DMS153 treated with DMSO at 0.1 percent for 48 hours (cell line): Measurements from ENCODE around the gene IGLL1.

Experiments
- DNase-seq: peaks from one replicate; lab custom pipeline; 2025; ENCODE audit not compliant: unreplicated experiment; lab: John Stamatoyannopoulos, UW

Gene IGLL1

DNA sequence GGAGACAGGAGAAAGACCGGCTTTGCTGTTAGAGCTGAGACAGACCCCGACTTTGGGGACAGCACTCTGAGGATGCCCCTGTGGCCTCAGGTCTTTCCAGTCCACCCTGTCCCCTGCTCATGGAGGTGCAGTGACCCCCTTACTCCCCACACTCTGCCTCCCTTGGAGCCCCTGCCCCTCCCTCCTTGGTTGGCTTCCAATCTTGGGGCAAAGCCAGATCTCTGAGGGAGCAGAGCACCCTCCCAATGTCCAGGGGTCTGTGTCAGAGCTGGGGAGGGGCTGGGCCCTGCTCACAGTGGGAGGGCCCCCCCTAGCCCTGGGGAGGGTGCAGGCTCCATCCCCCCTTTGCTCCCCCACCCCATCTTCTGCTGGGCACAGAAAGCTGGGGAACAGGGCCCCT, 50.0 kb downstream of the IGLL1 start:
- DNase-seq: no peak

DNA sequence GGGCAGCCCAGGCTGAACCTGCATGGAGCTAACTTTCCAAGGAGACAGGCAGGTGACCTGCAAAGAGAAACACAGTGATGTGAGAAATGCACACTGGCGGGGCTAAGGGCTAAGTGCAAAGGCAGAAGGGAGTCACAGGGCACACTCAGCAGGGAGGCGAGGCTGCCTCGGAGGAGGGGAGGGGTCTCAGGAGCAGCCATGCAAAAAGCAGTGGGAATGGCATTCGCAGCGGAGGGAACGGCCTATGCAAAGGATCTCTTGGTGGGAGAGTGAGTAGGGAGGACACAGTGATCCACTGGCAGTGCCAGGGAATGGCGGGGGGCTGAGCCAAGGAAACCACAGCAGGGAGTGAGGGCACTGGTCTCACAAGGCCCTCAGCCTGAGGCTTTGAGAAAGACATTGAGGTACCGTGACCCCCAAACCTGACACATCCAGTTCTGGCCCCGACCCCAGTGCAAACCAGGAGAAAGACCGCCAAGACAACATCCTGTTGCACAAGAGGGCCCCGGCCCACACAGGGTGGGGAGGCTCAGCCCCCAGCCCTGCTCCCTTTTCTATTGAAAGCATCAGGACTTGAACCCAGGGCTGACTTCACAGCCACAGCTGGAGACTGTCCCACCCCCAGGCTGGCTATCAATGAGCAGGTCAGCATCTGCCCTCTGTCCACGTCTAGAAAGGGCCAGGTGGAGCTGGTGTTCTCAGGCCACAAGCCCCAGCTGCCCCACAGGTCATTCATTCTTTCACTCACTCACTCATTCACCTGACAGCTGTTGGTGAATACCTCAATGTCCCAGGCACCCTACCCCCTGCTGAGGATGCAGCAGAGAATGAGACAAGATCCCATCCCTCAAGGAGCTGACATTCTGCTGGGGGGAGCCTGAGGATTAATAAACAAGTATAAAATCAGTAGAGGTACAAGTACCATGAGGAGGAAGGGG, 50.7 kb downstream of the IGLL1 start:
- no peak for DNase-seq

DNA sequence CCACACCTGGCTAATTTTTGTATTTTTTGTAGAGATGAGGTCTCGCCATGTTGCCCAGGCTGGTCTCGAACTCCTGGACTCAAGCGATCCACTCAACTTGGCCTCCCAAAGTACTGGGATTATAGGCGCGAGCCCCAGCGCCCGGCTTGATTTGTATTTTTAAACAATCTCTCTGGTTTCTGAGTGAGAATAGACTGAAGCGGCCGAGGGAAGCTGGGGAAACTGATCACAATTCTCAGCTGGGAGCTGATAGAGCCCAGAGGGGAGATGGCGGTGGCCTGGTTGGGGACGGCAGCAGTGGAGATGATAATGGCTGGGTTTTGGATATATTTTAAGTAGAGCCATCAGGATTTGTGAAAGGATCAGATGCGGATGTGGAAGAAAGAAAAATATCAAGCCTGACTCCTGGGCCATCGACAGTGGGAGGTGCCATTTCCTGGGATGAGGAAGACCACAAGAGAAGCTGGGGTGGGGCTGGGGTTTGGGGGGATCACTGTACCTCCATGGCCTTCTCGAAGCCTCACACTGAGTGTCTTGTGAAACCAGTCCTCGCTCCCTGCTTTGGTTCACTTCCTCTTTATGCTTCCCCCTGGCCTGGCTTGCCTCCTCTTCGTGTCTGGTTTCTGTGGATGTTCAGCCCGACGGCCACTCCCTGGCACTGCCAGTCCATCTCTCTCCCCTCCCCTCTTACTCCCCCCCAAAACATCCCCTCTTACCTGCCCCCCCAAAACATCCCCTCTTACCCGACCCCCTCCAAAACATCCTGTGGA, 51.9 kb downstream of the IGLL1 start:
- DNase-seq: no peak

DNA sequence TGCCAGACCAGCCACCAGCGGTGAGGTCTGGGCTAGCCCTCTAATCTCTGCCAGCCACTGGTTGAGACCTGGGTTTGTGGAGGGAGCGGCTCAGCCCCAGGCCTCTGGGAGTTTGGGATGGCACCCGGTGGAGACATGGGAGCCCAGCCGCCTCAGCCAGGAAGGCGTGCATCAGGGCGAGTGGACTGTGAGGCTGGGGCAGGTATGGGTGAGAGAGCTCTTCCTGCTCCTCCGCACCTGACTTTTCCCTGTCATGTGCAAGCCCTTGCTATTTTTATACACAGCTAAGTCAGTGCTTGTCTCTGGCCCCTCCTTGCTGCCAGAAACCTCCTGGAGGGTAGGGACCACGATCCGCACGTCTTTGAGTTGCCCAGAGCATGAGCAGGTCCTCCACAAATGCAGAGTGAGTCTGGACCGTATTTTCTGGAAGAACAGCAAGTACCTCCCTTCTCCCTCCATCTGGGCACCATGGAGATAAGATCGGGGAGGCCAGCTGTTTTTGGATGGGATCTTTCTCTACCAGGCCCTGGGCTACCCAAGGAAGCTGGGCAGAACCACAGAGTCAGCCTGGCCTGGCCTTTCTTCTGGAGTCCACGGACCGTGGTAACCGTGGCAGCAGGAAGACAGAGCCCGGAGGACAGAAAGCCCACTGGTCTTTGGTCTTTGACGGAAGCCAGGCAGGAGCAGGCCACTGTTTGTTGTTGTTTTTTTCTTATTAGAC, 53.3 kb downstream of the IGLL1 start:
- DNase-seq: no peak

DNA sequence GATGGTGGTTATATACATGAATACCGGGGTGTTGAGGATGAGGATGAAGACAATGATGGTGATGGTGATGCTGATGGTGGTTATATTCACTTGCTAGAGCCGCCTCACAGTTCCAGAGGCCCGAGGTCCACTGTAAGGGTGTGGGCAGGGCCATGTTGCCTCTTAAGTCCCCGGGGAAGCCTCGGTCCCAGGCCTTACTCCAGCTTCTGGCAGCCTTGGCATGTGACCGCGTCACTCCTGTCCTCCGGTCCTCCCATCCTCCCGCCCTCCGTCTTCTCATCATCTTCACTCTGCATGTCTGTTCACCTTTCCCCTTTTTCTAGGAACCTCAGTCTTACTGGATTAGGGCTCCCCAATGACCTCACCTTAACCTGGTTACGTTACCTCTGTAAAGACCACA, 54.6 kb downstream of the IGLL1 start:
- DNase-seq: no peak

DNA sequence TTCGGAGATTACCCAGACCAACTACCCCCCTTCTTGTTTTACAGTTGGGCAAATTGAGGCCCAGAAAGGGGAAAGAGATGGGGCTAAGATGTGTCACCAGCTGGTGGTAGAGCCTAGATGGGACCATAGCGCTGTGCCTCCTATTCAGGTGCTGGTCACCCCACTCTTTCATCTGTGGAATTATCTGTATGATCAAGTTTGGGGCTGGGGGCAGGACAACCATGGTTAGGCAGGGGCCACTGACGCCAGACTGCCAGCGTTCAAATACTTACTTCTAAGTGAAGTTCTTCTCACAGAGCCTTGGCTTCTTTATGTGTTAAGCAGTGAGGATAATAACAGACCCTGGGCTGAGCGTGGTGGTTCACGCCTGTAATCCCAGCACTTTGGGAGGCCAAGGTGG, 55.9 kb downstream of the IGLL1 start:
- DNase-seq: no peak

DNA sequence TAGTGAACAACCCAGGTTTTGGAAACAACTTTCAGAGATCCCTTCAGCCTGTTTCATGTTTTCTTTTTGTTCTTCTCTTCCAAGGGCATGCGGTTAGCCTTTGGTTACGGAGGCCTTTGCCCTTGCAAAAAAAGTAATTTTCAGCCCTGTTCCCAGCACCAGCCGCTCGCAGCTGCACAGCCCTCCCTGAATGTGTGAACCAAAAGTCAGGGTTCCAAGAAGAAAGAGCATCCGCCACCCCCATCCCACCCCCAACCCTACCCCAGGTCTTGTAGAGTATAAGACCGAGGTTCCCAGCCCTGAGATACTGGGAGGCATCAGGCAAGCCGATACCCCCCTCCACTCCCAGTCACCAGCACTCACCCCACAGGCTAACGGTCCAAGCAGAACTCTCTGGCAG, 56.4 kb downstream of the IGLL1 start:
- DNase-seq: no peak
